ENCODE results near the gene CCR4.

DNA sequence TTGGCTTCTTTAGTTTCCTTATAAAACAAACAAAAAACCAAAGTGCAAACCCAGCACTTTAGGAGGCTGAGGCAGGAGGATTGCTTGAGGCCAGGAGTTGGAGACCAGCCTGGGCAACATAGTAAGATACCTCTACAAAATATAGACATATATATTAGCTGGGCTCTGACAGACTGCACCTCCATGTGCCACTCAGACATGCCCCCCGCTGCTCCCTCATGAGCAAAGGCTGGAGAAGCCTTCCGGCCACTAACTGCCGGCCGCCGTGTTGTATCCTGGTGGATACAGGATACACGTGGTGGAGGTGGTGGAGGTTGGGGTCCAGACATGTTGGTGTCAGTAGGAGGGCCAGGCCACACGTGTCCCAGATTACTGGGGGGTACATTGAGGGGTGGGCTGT is 29.4 kb upstream of the CCR4 start:
- TF ChIP-seq, protein P1, sequence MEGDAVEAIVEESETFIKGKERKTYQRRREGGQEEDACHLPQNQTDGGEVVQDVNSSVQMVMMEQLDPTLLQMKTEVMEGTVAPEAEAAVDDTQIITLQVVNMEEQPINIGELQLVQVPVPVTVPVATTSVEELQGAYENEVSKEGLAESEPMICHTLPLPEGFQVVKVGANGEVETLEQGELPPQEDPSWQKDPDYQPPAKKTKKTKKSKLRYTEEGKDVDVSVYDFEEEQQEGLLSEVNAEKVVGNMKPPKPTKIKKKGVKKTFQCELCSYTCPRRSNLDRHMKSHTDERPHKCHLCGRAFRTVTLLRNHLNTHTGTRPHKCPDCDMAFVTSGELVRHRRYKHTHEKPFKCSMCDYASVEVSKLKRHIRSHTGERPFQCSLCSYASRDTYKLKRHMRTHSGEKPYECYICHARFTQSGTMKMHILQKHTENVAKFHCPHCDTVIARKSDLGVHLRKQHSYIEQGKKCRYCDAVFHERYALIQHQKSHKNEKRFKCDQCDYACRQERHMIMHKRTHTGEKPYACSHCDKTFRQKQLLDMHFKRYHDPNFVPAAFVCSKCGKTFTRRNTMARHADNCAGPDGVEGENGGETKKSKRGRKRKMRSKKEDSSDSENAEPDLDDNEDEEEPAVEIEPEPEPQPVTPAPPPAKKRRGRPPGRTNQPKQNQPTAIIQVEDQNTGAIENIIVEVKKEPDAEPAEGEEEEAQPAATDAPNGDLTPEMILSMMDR (conservative IDR thresholded peaks at IDR 0.05; ENCODE audit: low read depth, low read length), result no peak
- no peak for TF ChIP-seq NFE2L2 (IDR thresholded peaks at IDR 0.05; ENCODE audit: low read depth, low read length)
- no peak for TF ChIP-seq BHLHE40 (IDR thresholded peaks at IDR 0.05; ENCODE audit: low read depth, low read length)
- TF ChIP-seq, protein P2, sequence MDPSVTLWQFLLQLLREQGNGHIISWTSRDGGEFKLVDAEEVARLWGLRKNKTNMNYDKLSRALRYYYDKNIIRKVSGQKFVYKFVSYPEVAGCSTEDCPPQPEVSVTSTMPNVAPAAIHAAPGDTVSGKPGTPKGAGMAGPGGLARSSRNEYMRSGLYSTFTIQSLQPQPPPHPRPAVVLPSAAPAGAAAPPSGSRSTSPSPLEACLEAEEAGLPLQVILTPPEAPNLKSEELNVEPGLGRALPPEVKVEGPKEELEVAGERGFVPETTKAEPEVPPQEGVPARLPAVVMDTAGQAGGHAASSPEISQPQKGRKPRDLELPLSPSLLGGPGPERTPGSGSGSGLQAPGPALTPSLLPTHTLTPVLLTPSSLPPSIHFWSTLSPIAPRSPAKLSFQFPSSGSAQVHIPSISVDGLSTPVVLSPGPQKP (IDR thresholded peaks at IDR 0.05; ENCODE audit: borderline replicate concordance, low read depth, low read length), result no peak
- TF ChIP-seq POLR2A (IDR thresholded peaks at IDR 0.05; ENCODE audit: low read depth, low read length), result no peak
- TF ChIP-seq RAD21 (IDR thresholded peaks at IDR 0.05; ENCODE audit: low read length), result no peak
- no peak for TF ChIP-seq MXI1 (IDR thresholded peaks at IDR 0.05; ENCODE audit: borderline replicate concordance, low read depth, low read length)
- TF ChIP-seq, protein P3, sequence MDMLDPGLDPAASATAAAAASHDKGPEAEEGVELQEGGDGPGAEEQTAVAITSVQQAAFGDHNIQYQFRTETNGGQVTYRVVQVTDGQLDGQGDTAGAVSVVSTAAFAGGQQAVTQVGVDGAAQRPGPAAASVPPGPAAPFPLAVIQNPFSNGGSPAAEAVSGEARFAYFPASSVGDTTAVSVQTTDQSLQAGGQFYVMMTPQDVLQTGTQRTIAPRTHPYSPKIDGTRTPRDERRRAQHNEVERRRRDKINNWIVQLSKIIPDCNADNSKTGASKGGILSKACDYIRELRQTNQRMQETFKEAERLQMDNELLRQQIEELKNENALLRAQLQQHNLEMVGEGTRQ (IDR thresholded peaks at IDR 0.05; ENCODE audit: low read depth, low read length), result no peak
- TF ChIP-seq CEBPB (IDR thresholded peaks at IDR 0.05; ENCODE audit: low read depth, low read length), result no peak
- no peak for TF ChIP-seq MAFK (IDR thresholded peaks at IDR 0.05; ENCODE audit: low read depth, low read length)
- TF ChIP-seq FOS (IDR thresholded peaks at IDR 0.05; ENCODE audit: low read depth, low read length), result no peak
- TF ChIP-seq RFX5 (IDR thresholded peaks at IDR 0.05; ENCODE audit: low read depth, low read length), result no peak
